ENCODE data around the gene TMEM161A. TPM values are rescaled to one million over a fixed set of nuclear protein-coding genes. Genes with fewer than 3 reads are reported as not detected.
"Not testable (repeated sequence)": the region's sequence is repeated elsewhere in the genome, so short reads cannot be mapped to it uniquely, and the experiment has no call there.

The TMEM161A gene
- total RNA-seq, 2 experiments from 2014 or later: 17.8 to 18.9 TPM

DNA sequence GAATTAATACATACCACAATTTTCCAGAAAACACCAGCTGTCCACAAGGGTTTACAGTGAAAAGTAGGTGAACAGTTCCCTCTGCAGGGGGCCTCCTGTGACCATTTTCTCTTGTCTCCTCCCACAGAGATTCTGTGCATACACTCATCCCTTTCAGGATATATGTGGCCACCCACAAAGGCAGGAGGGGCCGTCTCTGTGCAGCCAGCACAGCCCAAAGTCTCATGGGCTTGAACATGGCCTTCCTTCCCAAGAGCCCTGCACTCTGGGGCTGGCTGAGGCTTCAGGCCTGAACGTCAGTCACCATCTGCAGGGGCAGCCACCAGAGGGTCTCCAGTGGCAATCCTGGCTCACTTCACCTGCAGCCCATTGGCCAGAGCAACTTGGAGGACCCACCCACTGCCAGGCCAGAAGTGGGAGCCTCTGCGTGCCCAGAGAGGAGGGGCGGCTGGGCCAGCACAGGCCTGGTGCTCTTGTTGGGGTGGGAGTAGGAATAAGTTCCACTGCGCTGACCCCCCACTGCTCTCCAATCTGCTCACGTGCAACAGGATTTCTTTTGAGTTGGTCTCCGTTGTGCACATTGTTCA is 25.1 kb downstream of the TMEM161A start:
- Mint-ChIP-seq H3K4me3 (no peak overlapping the region), H3K36me3 (no peaks in the 10 kb centered on the region), H3K27me3 (no peaks in the 10 kb centered on the region), H3K9me3 (no peaks in the 10 kb centered on the region), H3K27ac (no peak overlapping the region), H3K4me1 (ENCODE audit: low read depth) (no peaks in the 10 kb centered on the region)
- intact Hi-C loops (cut with micrococcal nuclease): no loop called here
- DNase-seq: peak; percentile 12
- ChIA-PET CTCF (interaction anchor here (1.2 kb wide), 1 partner anchor 48 kb away, joined by 4 read pairs; no protein-coding TSS in a partner anchor), POLR2A (no interaction called here)

DNA sequence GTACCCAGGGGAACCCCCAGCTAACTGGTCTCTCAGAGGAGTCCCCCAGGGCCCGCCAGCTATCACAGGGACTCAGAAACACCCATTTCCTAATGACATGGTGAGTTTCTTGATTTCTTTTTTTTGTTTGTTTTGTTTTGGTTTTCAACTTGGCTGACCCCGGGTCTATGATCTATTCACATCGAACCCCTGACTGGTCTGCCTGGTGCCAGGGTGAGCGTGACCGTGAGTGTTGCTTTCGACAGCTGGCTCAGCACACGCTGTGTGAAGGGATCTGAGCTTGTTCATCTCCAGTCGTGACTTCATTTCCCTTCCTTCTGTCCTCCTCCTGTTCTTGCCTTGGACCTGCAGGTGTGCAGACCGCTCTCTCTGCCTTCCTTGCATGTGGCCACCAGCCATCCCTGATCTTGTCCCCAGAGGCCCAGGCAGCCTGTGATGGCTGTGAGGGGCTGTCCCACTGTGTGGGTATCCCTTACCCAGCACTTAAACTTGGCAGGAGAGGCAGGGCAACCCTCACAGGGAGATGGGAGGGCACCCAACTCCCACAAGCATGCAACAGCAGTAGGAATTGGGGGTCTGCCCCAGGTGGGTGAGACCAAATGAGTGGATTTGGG is 26.2 kb downstream of the TMEM161A start:
- Mint-ChIP-seq H3K27ac (no peak overlapping the region), H3K9me3 (no peaks in the 10 kb centered on the region), H3K36me3 (no peaks in the 10 kb centered on the region), H3K4me1 (ENCODE audit: low read depth) (no peaks in the 10 kb centered on the region), H3K4me3 (no peak overlapping the region), H3K27me3 (no peaks in the 10 kb centered on the region)
- CTCF ChIA-PET: interaction anchor here (0.7 to 1.2 kb wide), 2 partner anchors 47 to 122 kb away, joined by 3 to 4 read pairs; no protein-coding TSS in a partner anchor
- intact Hi-C loops (cut with micrococcal nuclease): no loop called here
- POLR2A ChIA-PET: no interaction called here
- no peak for DNase-seq

DNA sequence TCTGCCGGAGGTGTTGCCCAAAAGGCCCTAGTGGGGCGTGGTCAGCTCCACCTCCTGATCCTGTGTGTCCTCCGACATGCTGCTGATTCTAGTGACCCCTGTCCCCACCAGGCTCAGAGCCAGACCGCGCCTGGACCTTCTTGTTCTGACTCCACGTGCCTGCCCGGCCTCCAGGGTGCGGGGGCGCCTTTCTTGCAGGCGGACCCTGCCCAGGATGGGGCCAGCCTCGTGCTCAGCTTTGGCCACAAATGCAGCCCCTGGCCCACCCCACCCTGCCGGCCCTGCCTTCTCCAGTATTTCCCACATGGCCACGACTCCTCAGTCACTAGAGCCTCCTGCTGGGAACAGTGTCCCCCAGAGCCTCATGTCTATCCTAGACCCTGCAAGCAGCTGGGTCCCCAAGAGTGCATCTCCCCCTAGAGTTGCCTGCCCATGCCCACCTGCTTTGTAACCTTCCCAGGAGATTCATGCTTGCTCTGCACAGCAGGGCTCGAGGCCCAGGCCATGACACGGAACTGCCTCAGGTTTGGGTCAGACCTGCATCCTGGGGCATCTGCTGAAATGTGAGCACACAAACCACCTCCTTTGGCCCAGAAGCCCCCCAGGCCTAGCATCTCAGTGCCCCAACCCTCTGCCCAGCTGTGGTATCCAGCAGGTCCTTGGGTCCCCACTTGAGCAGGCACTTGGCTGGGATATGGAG is 27.0 kb downstream of the TMEM161A start:
- no peaks in the 10 kb centered on the region for H3K4me1 Mint-ChIP-seq (ENCODE audit: low read depth)
- DNase-seq: no peak
- no peak overlapping the region for H3K27ac Mint-ChIP-seq
- H3K4me3 Mint-ChIP-seq: no peak overlapping the region
- no peaks in the 10 kb centered on the region for H3K36me3 Mint-ChIP-seq
- intact Hi-C loops (cut with micrococcal nuclease): no loop called here
- H3K9me3 Mint-ChIP-seq: no peaks in the 10 kb centered on the region
- POLR2A ChIA-PET: no interaction called here
- H3K27me3 Mint-ChIP-seq: no peaks in the 10 kb centered on the region
- CTCF ChIA-PET: interaction anchor here (0.7 kb wide), 1 partner anchor 121 kb away, joined by 3 read pairs; no protein-coding TSS in a partner anchor

DNA sequence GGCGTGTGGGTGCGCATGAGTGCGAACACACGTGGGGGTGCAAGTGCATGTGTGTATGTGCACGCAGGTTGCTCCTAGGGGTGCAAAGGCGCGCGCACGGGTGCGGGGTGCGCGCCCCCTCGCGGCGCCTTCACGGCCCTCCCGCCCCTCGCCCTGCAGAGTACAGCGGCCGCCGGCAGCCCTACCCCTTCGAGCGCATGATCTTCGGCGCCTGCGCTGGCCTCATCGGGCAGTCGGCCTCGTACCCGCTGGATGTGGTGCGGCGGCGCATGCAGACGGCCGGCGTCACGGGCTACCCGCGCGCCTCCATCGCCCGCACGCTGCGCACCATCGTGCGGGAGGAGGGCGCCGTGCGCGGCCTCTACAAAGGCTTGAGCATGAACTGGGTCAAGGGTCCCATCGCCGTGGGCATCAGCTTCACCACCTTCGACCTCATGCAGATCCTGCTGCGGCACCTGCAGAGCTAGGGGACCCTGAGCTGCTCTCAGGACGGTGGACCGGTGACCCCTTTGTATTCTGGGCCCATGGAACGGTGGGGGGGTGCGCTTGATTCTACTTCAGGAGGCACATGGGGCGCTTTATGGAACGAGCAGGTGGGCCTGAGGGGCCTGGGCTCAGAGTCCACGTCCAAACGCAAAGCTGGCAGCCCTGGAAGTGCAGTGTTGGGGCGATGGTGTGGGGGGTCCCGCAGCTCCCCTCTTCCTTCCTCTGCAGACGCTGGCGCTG is 27.7 kb downstream of the TMEM161A start:
- ChIA-PET POLR2A (interaction anchor here (0.8 kb wide), 1 partner anchor 48 kb away, joined by 3 read pairs; no protein-coding TSS in a partner anchor), CTCF (no interaction called here)
- Mint-ChIP-seq H3K36me3 (no peaks in the 10 kb centered on the region), H3K27me3 (no peaks in the 10 kb centered on the region), H3K4me3 (no peak overlapping the region), H3K4me1 (ENCODE audit: low read depth) (no peaks in the 10 kb centered on the region), H3K27ac (no peak overlapping the region), H3K9me3 (no peaks in the 10 kb centered on the region)
- peak; percentile 31 for DNase-seq
- intact Hi-C loops (cut with micrococcal nuclease): no loop called here

DNA sequence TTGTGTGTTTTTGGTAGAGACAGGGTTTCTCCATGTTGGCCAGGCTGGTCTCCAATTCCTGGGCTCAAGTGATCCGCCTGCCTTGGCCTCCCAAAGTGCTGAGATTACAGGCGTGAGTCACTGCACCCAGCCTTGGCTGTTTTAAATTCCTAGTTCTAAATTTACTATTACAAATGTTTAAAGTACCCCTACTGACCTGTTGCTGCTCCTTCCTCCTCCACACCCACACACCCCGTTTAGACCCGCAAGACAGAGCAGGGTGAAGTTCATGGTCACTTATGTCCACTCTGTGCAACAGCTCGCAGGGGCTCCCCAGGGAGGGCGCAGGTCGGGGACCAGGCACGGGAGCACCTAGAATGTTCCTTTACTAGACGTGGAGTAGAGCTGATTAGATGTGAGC is 28.7 kb downstream of the TMEM161A start:
- CTCF ChIA-PET: no interaction called here
- Mint-ChIP-seq H3K27me3 (no peaks in the 10 kb centered on the region), H3K4me1 (ENCODE audit: low read depth) (no peaks in the 10 kb centered on the region), H3K27ac (no peak overlapping the region), H3K36me3 (no peaks in the 10 kb centered on the region), H3K4me3 (no peak overlapping the region), H3K9me3 (no peaks in the 10 kb centered on the region)
- intact Hi-C loops (cut with micrococcal nuclease): no loop called here
- POLR2A ChIA-PET: interaction anchor here (0.6 to 0.8 kb wide), 2 partner anchors 49 to 410 kb away, joined by 3 to 4 read pairs; no protein-coding TSS in a partner anchor
- DNase-seq: no peak

DNA sequence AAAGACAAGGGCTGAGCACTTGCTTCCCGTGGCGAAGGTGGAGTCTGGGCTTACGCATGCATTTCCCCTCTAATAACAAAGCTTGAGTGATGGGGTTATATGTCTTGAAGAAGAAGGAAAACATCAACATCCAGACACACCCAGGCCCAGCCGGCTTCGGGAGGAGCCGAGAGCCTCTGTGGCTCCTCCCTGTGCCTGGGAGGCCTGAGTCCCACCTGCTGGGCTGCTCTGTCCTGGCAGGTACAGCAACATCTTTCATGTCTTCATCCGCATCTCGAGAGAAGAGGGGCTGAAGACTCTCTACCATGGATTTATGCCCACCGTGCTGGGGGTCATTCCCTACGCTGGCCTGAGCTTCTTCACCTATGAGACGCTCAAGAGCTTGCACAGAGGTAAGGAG is 30.6 kb downstream of the TMEM161A start:
- Mint-ChIP-seq H3K27me3 (no peaks in the 10 kb centered on the region), H3K27ac (no peak overlapping the region), H3K36me3 (no peaks in the 10 kb centered on the region), H3K9me3 (no peaks in the 10 kb centered on the region), H3K4me3 (no peak overlapping the region), H3K4me1 (ENCODE audit: low read depth) (no peaks in the 10 kb centered on the region)
- CTCF ChIA-PET: interaction anchor here (0.6 kb wide), 1 partner anchor 26 kb away, joined by 3 read pairs; no protein-coding TSS in a partner anchor
- no peak for DNase-seq
- POLR2A ChIA-PET: no interaction called here
- intact Hi-C loops (cut with micrococcal nuclease): no loop called here

DNA sequence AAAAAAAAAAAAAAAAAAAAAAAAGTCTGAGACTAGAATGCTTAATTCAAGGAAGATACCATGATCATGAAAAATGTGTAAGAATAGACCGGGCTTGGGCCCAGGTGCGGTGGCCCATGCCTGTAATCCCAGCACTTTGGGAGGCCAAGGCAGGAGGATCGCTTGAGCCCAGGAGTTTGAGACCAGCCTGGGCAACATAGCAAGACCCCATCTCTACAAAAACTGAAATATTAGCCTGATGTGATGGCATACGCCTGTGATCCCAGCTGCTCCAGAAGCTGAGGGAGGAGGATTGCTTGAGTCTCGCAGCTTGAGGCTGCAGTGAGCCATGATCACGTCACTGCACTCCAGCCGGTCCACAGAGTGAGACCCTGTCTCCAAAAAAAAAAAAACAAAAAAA is 31.3 kb downstream of the TMEM161A start:
- intact Hi-C loops (cut with micrococcal nuclease); POLR2A ChIA-PET; H3K4me1 Mint-ChIP-seq (ENCODE audit: low read depth); H3K27ac Mint-ChIP-seq; H3K4me3 Mint-ChIP-seq; H3K27me3 Mint-ChIP-seq; H3K36me3 Mint-ChIP-seq; DNase-seq; H3K9me3 Mint-ChIP-seq: not testable (repeated sequence)
- CTCF ChIA-PET: interaction anchor here (0.6 kb wide), 1 partner anchor 27 kb away, joined by 3 read pairs; no protein-coding TSS in a partner anchor

DNA sequence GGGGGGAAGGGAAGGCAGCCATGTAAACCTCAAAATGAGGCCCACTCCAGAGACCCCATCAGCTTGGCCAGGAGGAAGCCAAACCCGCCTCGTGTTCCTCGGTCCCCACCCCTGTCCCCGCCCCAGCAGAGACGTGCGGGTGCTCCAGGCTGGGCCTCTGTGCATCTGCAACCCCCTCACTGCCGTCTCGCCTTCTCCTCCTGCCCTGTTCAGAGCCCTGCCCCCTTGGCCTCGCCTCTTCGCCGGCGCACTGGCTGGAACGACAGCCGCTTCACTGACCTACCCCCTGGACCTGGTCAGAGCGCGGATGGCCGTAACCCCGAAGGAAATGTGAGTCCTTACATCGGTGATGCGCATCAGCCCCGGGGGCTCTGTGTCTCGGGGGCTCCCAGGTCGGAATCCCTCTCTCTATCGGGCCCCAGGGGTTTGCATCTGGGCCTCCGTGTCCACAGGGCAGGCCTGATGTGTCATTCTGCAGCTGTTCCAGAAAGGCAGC is 32.2 kb downstream of the TMEM161A start:
- no peak for DNase-seq
- ChIA-PET POLR2A (no interaction called here), CTCF (no interaction called here)
- H3K9me3 Mint-ChIP-seq: no peaks in the 10 kb centered on the region
- intact Hi-C loops (cut with micrococcal nuclease): no loop called here
- no peaks in the 10 kb centered on the region for H3K36me3 Mint-ChIP-seq
- no peaks in the 10 kb centered on the region for H3K27me3 Mint-ChIP-seq
- no peak overlapping the region for H3K27ac Mint-ChIP-seq
- no peak overlapping the region for H3K4me3 Mint-ChIP-seq
- H3K4me1 Mint-ChIP-seq (ENCODE audit: low read depth): no peaks in the 10 kb centered on the region

DNA sequence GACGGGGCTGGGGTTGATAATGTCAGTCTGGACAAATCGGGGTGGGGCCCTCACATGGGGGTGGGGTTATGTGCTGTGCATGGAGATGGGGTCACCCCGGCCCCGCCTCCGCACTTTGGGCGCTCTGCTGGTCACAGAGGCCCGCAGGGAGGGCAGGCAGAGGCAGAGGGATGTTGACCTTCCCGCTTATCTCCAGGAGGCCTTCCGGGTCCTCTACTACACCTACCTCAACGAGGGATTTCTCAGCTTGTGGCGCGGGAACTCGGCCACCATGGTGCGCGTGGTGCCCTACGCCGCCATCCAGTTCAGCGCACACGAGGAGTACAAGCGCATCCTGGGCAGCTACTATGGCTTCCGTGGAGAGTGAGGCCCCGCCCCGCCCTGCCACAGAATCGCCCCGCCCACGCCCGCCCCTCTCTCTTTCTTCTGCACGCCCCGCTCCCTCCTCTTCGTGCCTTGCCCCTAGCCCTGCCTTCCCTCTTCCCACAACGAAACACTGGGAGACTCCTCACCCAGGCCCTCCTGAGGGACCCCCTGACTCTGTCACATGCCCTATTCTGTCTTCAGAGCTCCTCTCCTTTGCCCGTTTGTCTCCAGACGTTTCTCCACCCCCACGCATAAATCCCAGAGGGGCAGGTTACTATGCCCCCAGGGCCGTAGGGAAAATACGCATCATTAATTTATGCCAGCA is 32.8 kb downstream of the TMEM161A start:
- Mint-ChIP-seq H3K4me1 (ENCODE audit: low read depth) (no peaks in the 10 kb centered on the region), H3K9me3 (no peaks in the 10 kb centered on the region), H3K4me3 (no peak overlapping the region), H3K27me3 (no peaks in the 10 kb centered on the region), H3K27ac (no peak overlapping the region), H3K36me3 (no peaks in the 10 kb centered on the region)
- POLR2A ChIA-PET: no interaction called here
- intact Hi-C loops (cut with micrococcal nuclease): no loop called here
- no peak for DNase-seq
- CTCF ChIA-PET: no interaction called here

DNA sequence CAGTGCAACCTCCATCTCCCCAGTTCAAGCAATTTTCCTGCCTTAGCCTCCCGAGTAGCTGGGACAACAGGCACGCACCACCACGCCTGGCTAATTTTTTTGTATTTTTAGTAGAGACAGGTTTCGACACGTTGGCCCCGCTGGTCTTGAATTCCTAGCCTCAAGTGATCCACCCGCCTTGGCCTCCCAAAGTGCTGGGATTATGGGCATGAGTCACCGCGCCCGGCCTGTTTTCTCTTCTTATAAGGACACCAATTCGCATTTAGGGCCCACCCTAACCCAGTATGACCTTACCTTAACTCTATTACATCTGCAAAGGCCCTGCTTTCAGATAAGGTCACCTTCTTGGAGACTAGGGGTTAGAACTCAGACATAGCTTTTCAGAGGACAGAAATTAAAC is 35.1 kb downstream of the TMEM161A start:
- Mint-ChIP-seq H3K4me1 (ENCODE audit: low read depth) (no peaks in the 10 kb centered on the region), H3K27ac (no peak overlapping the region), H3K4me3 (no peak overlapping the region), H3K9me3 (no peaks in the 10 kb centered on the region), H3K36me3 (no peaks in the 10 kb centered on the region), H3K27me3 (no peaks in the 10 kb centered on the region)
- DNase-seq: no peak
- ChIA-PET POLR2A (no interaction called here), CTCF (no interaction called here)
- intact Hi-C loops (cut with micrococcal nuclease): no loop called here

DNA sequence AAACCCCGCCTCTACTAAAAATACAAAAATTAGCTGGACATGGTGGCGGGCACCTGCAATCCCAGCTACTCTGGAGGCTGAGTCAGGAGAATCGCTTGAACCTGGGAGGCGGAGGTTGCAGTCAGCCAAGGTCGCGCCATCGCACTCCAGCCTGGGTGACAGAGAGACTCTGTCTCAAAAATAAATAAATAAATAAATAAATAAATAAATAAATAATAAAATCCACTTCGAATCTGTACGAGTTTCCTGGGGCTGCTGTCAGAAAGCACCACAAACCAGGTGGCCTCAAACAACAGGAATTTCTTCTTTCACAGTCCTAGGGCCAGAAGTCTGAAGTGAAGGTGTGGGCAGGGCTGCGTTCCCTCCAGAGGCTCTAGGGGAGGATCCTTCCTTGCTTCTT is 35.7 kb downstream of the TMEM161A start:
- H3K27ac Mint-ChIP-seq; H3K9me3 Mint-ChIP-seq; intact Hi-C loops (cut with micrococcal nuclease); DNase-seq; H3K27me3 Mint-ChIP-seq; H3K4me1 Mint-ChIP-seq (ENCODE audit: low read depth); POLR2A ChIA-PET; H3K36me3 Mint-ChIP-seq; H3K4me3 Mint-ChIP-seq; CTCF ChIA-PET: not testable (repeated sequence)

DNA sequence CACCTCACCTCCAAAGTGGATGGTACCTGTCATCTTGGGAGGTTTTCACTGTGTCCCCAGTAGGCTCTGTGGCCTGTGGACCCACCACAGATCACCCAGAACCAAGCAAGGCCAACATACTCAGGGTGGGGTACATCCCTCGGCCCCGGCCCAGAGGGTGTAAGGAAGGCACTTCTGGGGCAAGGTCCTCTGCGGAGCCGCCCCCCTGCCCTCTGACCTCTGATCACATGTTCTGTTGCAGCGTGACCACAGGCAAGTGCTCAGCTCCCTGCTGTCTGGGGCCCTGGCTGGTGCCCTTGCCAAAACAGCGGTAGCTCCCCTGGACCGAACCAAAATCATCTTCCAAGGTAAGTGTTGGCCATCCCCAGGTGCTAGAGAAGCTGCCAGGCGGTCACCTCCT is 36.7 kb downstream of the TMEM161A start:
- DNase-seq: no peak
- no peaks in the 10 kb centered on the region for H3K36me3 Mint-ChIP-seq
- POLR2A ChIA-PET: no interaction called here
- no peaks in the 10 kb centered on the region for H3K27me3 Mint-ChIP-seq
- H3K9me3 Mint-ChIP-seq: no peaks in the 10 kb centered on the region
- H3K27ac Mint-ChIP-seq: no peak overlapping the region
- H3K4me3 Mint-ChIP-seq: no peak overlapping the region
- CTCF ChIA-PET: no interaction called here
- intact Hi-C loops (cut with micrococcal nuclease): no loop called here
- no peaks in the 10 kb centered on the region for H3K4me1 Mint-ChIP-seq (ENCODE audit: low read depth)

Data from activated CD4-positive, alpha-beta memory T cell treated with anti-CD3 and anti-CD28 coated beads for 36 hours (primary cell).